NB4 (cell line): ENCODE results near the gene OR4D10.

Source experiments
- MYC ChIP-seq: IDR thresholded peaks from 2 replicates; pipeline ENCODE4 v1.6.1; 2011; ENCODE audit warnings: low read depth, low read length
- POLR2A ChIP-seq: IDR thresholded peaks from 2 replicates; pipeline ENCODE4 v1.6.1; 2011; ENCODE audit warnings: mild to moderate bottlenecking; ENCODE audit not compliant: insufficient read length; ENCODE audit errors: extremely low read depth
- TF ChIP-seq, protein P1 (sequence below): IDR thresholded peaks from one replicate; pipeline ENCODE4 v1.5.1; 2012; ENCODE audit warnings: low read depth, low read length
- TF ChIP-seq, protein P2 (sequence below): IDR thresholded peaks from 2 replicates; pipeline ENCODE4 v1.6.1; 2011; ENCODE audit warnings: low read depth, low read length

DNA sequence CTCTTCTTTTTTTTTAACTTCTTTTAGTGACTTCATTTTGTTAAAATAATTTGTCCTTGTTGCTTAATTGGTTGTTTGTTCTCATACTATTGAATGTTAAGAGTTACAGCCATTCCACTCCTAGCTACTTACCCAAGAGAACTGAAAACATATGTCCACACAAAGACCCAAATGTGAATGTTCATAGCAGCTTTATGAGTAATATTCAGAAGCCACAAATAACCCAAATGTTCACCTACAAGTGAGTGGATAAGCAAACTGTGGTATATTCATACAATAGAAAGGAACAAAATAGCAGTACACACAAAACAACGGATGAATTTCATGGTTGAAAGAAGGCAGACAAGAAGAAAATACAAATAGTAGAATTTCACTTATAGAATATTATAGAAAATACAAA is 28.8 kb downstream of the OR4D10 start:
- TF ChIP-seq POLR2A (no peak), MYC (no peak)
- TF ChIP-seq, protein P1, sequence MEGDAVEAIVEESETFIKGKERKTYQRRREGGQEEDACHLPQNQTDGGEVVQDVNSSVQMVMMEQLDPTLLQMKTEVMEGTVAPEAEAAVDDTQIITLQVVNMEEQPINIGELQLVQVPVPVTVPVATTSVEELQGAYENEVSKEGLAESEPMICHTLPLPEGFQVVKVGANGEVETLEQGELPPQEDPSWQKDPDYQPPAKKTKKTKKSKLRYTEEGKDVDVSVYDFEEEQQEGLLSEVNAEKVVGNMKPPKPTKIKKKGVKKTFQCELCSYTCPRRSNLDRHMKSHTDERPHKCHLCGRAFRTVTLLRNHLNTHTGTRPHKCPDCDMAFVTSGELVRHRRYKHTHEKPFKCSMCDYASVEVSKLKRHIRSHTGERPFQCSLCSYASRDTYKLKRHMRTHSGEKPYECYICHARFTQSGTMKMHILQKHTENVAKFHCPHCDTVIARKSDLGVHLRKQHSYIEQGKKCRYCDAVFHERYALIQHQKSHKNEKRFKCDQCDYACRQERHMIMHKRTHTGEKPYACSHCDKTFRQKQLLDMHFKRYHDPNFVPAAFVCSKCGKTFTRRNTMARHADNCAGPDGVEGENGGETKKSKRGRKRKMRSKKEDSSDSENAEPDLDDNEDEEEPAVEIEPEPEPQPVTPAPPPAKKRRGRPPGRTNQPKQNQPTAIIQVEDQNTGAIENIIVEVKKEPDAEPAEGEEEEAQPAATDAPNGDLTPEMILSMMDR: no peak
- TF ChIP-seq, protein P2, sequence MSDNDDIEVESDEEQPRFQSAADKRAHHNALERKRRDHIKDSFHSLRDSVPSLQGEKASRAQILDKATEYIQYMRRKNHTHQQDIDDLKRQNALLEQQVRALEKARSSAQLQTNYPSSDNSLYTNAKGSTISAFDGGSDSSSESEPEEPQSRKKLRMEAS: no peak
